Measurements from ENCODE around the gene ARSG. TPM values are rescaled to one million over a fixed set of nuclear protein-coding genes. Genes with fewer than 3 reads are reported as not detected.

Gene ARSG
- total RNA-seq, 1 donor from 2014 or later: 8.7 TPM

DNA sequence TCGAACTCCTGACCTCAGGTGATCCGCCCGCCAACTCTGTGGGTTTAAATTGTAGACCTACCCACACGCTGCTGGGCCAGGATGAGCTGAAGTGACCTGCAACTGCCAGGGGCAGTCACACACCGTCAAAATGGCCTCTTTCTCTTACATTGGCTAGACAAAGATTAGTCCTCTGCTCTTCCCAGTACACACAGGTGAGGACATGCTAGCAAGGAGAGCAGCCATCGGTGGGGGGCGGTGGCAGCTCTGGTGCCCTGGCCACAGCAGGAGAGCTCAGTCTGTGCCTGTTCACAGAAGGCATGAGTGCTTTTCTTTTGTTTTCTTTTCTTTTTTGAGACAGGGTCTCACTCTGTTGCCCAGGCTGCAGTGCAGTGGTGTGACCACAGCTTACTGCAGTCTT lies 136.3 kb downstream of the ARSG start:
- Mint-ChIP-seq H3K36me3 (ENCODE audit: unreplicated experiment) (peaks cover 47% of the 10 kb centered on the region), H3K4me3 (ENCODE audit: unreplicated experiment) (no peak overlapping the region), H3K27me3 (ENCODE audit: unreplicated experiment) (no peaks in the 10 kb centered on the region), H3K4me1 (ENCODE audit: unreplicated experiment) (no peaks in the 10 kb centered on the region), H3K27ac (ENCODE audit: unreplicated experiment) (no peak overlapping the region), H3K9me3 (ENCODE audit: unreplicated experiment) (no peaks in the 10 kb centered on the region)
- DNase-seq (ENCODE audit: extremely low spot score, unreplicated experiment): peak; percentile 75
- TF ChIP-seq, protein P1, sequence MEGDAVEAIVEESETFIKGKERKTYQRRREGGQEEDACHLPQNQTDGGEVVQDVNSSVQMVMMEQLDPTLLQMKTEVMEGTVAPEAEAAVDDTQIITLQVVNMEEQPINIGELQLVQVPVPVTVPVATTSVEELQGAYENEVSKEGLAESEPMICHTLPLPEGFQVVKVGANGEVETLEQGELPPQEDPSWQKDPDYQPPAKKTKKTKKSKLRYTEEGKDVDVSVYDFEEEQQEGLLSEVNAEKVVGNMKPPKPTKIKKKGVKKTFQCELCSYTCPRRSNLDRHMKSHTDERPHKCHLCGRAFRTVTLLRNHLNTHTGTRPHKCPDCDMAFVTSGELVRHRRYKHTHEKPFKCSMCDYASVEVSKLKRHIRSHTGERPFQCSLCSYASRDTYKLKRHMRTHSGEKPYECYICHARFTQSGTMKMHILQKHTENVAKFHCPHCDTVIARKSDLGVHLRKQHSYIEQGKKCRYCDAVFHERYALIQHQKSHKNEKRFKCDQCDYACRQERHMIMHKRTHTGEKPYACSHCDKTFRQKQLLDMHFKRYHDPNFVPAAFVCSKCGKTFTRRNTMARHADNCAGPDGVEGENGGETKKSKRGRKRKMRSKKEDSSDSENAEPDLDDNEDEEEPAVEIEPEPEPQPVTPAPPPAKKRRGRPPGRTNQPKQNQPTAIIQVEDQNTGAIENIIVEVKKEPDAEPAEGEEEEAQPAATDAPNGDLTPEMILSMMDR (IDR thresholded peaks at IDR 0.05): no peak

DNA sequence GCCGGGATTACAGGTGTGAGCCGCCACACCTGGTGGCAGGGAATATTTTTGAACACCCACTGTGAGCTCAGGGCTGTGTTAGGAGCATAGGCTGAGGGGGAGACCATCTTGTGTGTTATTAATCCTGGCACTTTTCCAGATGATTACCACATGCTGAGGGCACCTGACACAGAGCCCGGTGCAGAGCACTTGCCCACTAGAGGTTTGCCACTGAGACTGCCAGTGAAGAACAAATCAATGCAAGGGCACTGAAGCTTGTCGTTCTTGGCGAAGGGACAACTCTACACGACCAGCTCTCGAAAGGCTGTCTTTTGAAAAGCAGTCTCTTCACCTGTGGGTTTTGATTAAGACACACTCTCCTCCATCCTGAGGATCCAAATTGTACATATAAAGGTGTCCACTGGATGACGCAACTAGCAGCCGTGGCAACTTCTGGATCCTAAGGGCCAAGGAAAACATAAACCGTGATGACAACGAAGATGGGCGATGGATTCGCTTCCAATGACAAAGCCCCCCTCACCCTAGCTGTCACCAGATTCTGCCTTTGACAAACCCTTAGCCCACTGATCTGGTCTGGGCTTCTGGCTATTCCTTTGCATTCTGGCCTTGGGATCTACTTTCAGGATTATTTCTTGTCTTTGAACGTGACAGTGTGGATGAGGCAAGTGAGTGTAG lies 137.3 kb downstream of the ARSG start:
- Mint-ChIP-seq H3K27ac (ENCODE audit: unreplicated experiment) (no peak overlapping the region), H3K4me3 (ENCODE audit: unreplicated experiment) (no peak overlapping the region)
- peak; percentile 70 for DNase-seq (ENCODE audit: extremely low spot score, unreplicated experiment)

DNA sequence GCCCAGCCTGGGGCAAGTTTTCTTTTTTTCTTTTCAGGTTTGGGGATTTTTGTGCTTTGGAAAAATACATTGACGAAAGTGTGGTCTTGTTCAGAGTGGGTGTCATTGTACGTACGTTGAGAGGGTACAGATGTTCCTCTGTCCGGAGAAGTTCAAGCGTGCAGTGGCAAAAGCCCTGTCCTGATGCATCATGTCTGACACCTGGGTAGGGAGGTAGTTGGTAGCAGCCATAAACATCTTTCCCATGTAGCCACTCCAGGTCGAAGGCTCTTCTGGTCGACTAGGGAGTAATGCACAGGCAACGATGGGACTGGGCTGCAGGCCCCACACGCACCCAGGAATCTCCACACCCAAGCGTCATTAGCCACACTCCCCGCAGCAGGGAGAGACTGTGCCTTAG lies 138.6 kb downstream of the ARSG start:
- H3K4me1 Mint-ChIP-seq (ENCODE audit: unreplicated experiment): no peaks in the 10 kb centered on the region
- TF ChIP-seq, protein P1 (IDR thresholded peaks at IDR 0.05): no peak
- no peak overlapping the region for H3K4me3 Mint-ChIP-seq (ENCODE audit: unreplicated experiment)
- H3K9me3 Mint-ChIP-seq (ENCODE audit: unreplicated experiment): no peaks in the 10 kb centered on the region
- peak; percentile 53 for DNase-seq (ENCODE audit: extremely low spot score, unreplicated experiment)
- H3K27me3 Mint-ChIP-seq (ENCODE audit: unreplicated experiment): no peaks in the 10 kb centered on the region
- H3K36me3 Mint-ChIP-seq (ENCODE audit: unreplicated experiment): peaks cover 55% of the 10 kb centered on the region
- no peak overlapping the region for H3K27ac Mint-ChIP-seq (ENCODE audit: unreplicated experiment)

More for the DNA sequence above, 137.3 kb downstream of the ARSG start:
- Mint-ChIP-seq H3K36me3 (ENCODE audit: unreplicated experiment) (peaks cover 50% of the 10 kb centered on the region), H3K4me1 (ENCODE audit: unreplicated experiment) (no peaks in the 10 kb centered on the region), H3K27me3 (ENCODE audit: unreplicated experiment) (no peaks in the 10 kb centered on the region), H3K9me3 (ENCODE audit: unreplicated experiment) (no peaks in the 10 kb centered on the region)
- TF ChIP-seq, protein P1 (IDR thresholded peaks at IDR 0.05): no peak

DNA sequence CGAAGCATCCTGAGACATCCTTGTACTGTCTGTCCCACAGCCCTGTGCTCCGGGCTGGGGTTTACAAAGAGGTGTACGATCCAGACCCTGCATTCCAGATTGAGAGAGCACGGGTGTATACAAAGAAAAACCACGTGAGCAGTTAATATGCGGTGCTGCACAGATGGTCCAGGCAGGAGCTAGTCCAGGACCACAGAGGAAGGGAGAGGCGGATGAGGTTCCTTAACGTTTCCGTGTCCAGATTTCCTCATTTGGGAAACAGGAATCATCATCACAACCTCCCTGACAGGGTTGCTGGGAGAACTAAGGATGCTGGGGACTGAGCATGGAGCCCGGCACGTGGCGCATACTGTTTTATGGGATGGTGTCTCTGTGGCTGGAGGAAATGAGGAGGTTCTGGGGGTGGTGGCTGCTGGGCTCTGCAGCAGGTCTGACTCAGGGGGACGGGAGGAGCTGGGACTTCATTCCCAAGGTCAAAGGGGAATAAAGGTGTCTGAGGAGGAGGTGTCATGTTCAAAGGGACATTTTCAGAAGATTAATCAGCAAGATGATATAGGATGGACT lies 139.8 kb downstream of the ARSG start:
- no peaks in the 10 kb centered on the region for H3K27me3 Mint-ChIP-seq (ENCODE audit: unreplicated experiment)
- no peaks in the 10 kb centered on the region for H3K9me3 Mint-ChIP-seq (ENCODE audit: unreplicated experiment)
- no peak overlapping the region for H3K4me3 Mint-ChIP-seq (ENCODE audit: unreplicated experiment)
- no peak overlapping the region for H3K27ac Mint-ChIP-seq (ENCODE audit: unreplicated experiment)
- peak; percentile 69 for DNase-seq (ENCODE audit: extremely low spot score, unreplicated experiment)
- TF ChIP-seq, protein P1 (IDR thresholded peaks at IDR 0.05): no peak
- peaks cover 58% of the 10 kb centered on the region for H3K36me3 Mint-ChIP-seq (ENCODE audit: unreplicated experiment)
- H3K4me1 Mint-ChIP-seq (ENCODE audit: unreplicated experiment): peaks cover 3% of the 10 kb centered on the region

DNA sequence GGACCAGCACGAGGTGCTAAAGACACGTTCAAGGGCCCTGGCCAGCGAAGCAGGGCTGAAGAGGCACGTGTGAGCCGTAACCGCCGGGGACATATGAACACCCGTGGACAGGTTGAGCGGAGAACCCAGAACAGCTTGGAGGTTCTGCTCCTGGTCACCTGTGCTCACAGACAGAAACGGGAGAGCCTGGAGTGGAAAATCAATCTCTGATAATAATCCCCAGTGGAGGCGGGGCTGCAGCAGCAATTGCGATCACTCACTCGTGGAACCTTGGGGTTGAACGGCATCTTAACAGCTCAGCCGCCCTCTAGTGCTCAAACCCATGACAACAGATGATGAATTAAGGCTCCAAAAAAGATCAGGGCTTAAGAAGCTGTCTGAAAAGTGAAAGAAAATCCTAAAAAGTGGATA lies 140.4 kb downstream of the ARSG start:
- DNase-seq (ENCODE audit: extremely low spot score, unreplicated experiment): peak; percentile 54
- TF ChIP-seq, protein P1 (IDR thresholded peaks at IDR 0.05): peak; percentile 40
- Mint-ChIP-seq H3K4me1 (ENCODE audit: unreplicated experiment) (peaks cover 7% of the 10 kb centered on the region), H3K4me3 (ENCODE audit: unreplicated experiment) (no peak overlapping the region), H3K27me3 (ENCODE audit: unreplicated experiment) (no peaks in the 10 kb centered on the region), H3K27ac (ENCODE audit: unreplicated experiment) (no peak overlapping the region), H3K36me3 (ENCODE audit: unreplicated experiment) (peaks cover 60% of the 10 kb centered on the region), H3K9me3 (ENCODE audit: unreplicated experiment) (no peaks in the 10 kb centered on the region)
